Measurements from ENCODE around the gene ODR4.

The ODR4 gene

GRCh38 chr1:186403632-186404031, 28.0 kb downstream of the ODR4 start:
- Histone ChIP-seq H3K9me3 (ENCODE audit: insufficient read depth, low read depth, low read length) (no peaks in the 10 kb centered on the region), H3K9me2 (replicated peaks; ENCODE audit: low read depth, low read length) (no peaks in the 10 kb centered on the region), H3K79me2 (ENCODE audit: insufficient read depth, low read length) (no peaks in the 10 kb centered on the region), H3K27me3 (ENCODE audit: insufficient read depth, low read length, poor library complexity, severe bottlenecking) (no peaks in the 10 kb centered on the region), H4K20me1 (ENCODE audit: insufficient read depth, low read length, poor library complexity, severe bottlenecking) (no peaks in the 10 kb centered on the region), H3K4me1 (ENCODE audit: insufficient read depth, low read length, poor library complexity, severe bottlenecking) (no peaks in the 10 kb centered on the region), H3K9ac (ENCODE audit: low read depth, low read length, poor library complexity, severe bottlenecking) (no peak overlapping the region), H3K4me3 (ENCODE audit: low read length, poor library complexity, severe bottlenecking) (no peak overlapping the region), H3K4me2 (ENCODE audit: low read depth, low read length, poor library complexity, severe bottlenecking) (no peak overlapping the region), H2AFZ (ENCODE audit: low read length) (no peak overlapping the region), H3F3A (ENCODE audit: low read depth) (no peaks in the 10 kb centered on the region), H3K36me3 (ENCODE audit: insufficient read depth, low read length) (peaks cover 37% of the 10 kb centered on the region)
- TF ChIP-seq EZH2phosphoT487 (IDR thresholded peaks at IDR 0.05; ENCODE audit: borderline replicate concordance) (no peak), CTCF (conservative IDR thresholded peaks at IDR 0.05; ENCODE audit: low read length) (no peak)

- Histone ChIP-seq H3K9ac (ENCODE audit: low read depth, low read length, poor library complexity, severe bottlenecking) (no peak overlapping the region), H2AFZ (ENCODE audit: low read length) (no peak overlapping the region)
Observed at GRCh38 chr1:186404454-186405051, 28.9 kb downstream of the ODR4 start.

GRCh38 chr1:186409091-186409490, 33.5 kb downstream of the ODR4 start:
- Histone ChIP-seq H4K20me1 (ENCODE audit: insufficient read depth, low read length, poor library complexity, severe bottlenecking) (no peaks in the 10 kb centered on the region), H3K9ac (ENCODE audit: low read depth, low read length, poor library complexity, severe bottlenecking) (no peak overlapping the region), H3K9me2 (replicated peaks; ENCODE audit: low read depth, low read length) (no peaks in the 10 kb centered on the region), H3K4me1 (ENCODE audit: insufficient read depth, low read length, poor library complexity, severe bottlenecking) (no peaks in the 10 kb centered on the region), H3K79me2 (ENCODE audit: insufficient read depth, low read length) (no peaks in the 10 kb centered on the region), H3K9me3 (ENCODE audit: insufficient read depth, low read depth, low read length) (no peaks in the 10 kb centered on the region), H2AFZ (ENCODE audit: low read length) (no peak overlapping the region), H3K4me2 (ENCODE audit: low read depth, low read length, poor library complexity, severe bottlenecking) (no peak overlapping the region), H3K27me3 (ENCODE audit: insufficient read depth, low read length, poor library complexity, severe bottlenecking) (no peaks in the 10 kb centered on the region), H3K4me3 (ENCODE audit: low read length, poor library complexity, severe bottlenecking) (no peak overlapping the region), H3K36me3 (ENCODE audit: insufficient read depth, low read length) (peaks cover 38% of the 10 kb centered on the region), H3F3A (ENCODE audit: low read depth) (no peaks in the 10 kb centered on the region)
- TF ChIP-seq CTCF (conservative IDR thresholded peaks at IDR 0.05; ENCODE audit: low read length) = no peak
- TF ChIP-seq EZH2phosphoT487 (IDR thresholded peaks at IDR 0.05; ENCODE audit: borderline replicate concordance) = no peak

More at GRCh38 chr1:186404454-186405051, 28.9 kb downstream of the ODR4 start:
- H3K9me3 ChIP-seq (ENCODE audit: insufficient read depth, low read depth, low read length) = no peaks in the 10 kb centered on the region
- TF ChIP-seq EZH2phosphoT487 (IDR thresholded peaks at IDR 0.05; ENCODE audit: borderline replicate concordance) (no peak), CTCF (conservative IDR thresholded peaks at IDR 0.05; ENCODE audit: low read length) (peak; percentile 84)
- no peak overlapping the region for H3K4me2 ChIP-seq (ENCODE audit: low read depth, low read length, poor library complexity, severe bottlenecking)
- no peaks in the 10 kb centered on the region for H4K20me1 ChIP-seq (ENCODE audit: insufficient read depth, low read length, poor library complexity, severe bottlenecking)
- no peaks in the 10 kb centered on the region for H3K27me3 ChIP-seq (ENCODE audit: insufficient read depth, low read length, poor library complexity, severe bottlenecking)
- no peaks in the 10 kb centered on the region for H3K79me2 ChIP-seq (ENCODE audit: insufficient read depth, low read length)
- H3K9me2 ChIP-seq (replicated peaks; ENCODE audit: low read depth, low read length) = no peaks in the 10 kb centered on the region
- H3K36me3 ChIP-seq (ENCODE audit: insufficient read depth, low read length) = peaks cover 34% of the 10 kb centered on the region
- no peak overlapping the region for H3K4me3 ChIP-seq (ENCODE audit: low read length, poor library complexity, severe bottlenecking)
- no peaks in the 10 kb centered on the region for H3K4me1 ChIP-seq (ENCODE audit: insufficient read depth, low read length, poor library complexity, severe bottlenecking)
- H3F3A ChIP-seq (ENCODE audit: low read depth) = no peaks in the 10 kb centered on the region

All from Loucy (cell line).